Kidney epithelial cell (primary cell): ENCODE results near the gene NMNAT2. TPM values are rescaled to one million over a fixed set of nuclear protein-coding genes. Genes with fewer than 3 reads are reported as not detected.
A peak's percentile ranks its signal among the peaks of the same experiment; 100 is the strongest.

Experiments used
- DNase-seq: peaks from one replicate; pipeline ENCODE4 v3.0.0-alpha.2; 2010; ENCODE audit warnings: low read depth
- H3K27me3 ChIP-seq: 2 replicates; pipeline ENCODE4 v1.6.0; 2011; ENCODE audit warnings: low read length; ENCODE audit not compliant: control insufficient read depth, insufficient read depth
- H3K36me3 ChIP-seq: 2 replicates; pipeline ENCODE4 v1.5.1; 2011; ENCODE audit warnings: low read length; ENCODE audit not compliant: control insufficient read depth, insufficient read depth
- H3K4me3 ChIP-seq: 2 replicates; pipeline ENCODE4 v1.5.1; 2011; ENCODE audit warnings: low read depth, mild to moderate bottlenecking, control low read depth, low read length
- CTCF ChIP-seq: IDR thresholded peaks from 2 replicates; pipeline ENCODE4 v1.5.1; 2011; ENCODE audit warnings: mild to moderate bottlenecking, moderate library complexity, low read length, control low read depth, inconsistent platforms; ENCODE audit not compliant: insufficient read depth, poor library complexity, severe bottlenecking
- total RNA-seq: library from RNA; depleted of rRNA; stranded (reverse); fragments of >200 nt; gene quantifications from 2 replicates; pipeline ENCODE4 v1.2.3, GENCODE V29; 2015

Gene NMNAT2
- total RNA-seq, 1 donor from 2014 or later, result 1.0 TPM

GRCh38 chr1:183236158-183236725 lies 181.9 kb downstream of the NMNAT2 start:
- H3K4me3 ChIP-seq, result no peak overlapping the region
- no peak for TF ChIP-seq CTCF
- H3K27me3 ChIP-seq, result no peaks in the 10 kb centered on the region
- no peaks in the 10 kb centered on the region for H3K36me3 ChIP-seq
- DNase-seq, result no peak

GRCh38 chr1:183235503-183235902 lies 182.7 kb downstream of the NMNAT2 start:
- Histone ChIP-seq H3K36me3 (no peaks in the 10 kb centered on the region), H3K27me3 (no peaks in the 10 kb centered on the region), H3K4me3 (no peak overlapping the region)
- DNase-seq, result no peak
- no peak for TF ChIP-seq CTCF

GRCh38 chr1:183234660-183235476 lies 183.3 kb downstream of the NMNAT2 start:
- H3K27me3 ChIP-seq, result no peaks in the 10 kb centered on the region
- peak; percentile 80 for TF ChIP-seq CTCF
- H3K4me3 ChIP-seq, result peak overlapping the region; percentile 11
- no peaks in the 10 kb centered on the region for H3K36me3 ChIP-seq
- DNase-seq, result peak; percentile 80

- no peaks in the 10 kb centered on the region for H3K36me3 ChIP-seq
- TF ChIP-seq CTCF, result no peak
- H3K27me3 ChIP-seq, result no peaks in the 10 kb centered on the region
- no peak for DNase-seq
- H3K4me3 ChIP-seq, result no peak overlapping the region
These were observed 185.1 kb downstream of the NMNAT2 start for GRCh38 chr1:183233113-183233512.

- Histone ChIP-seq H3K36me3 (no peaks in the 10 kb centered on the region), H3K27me3 (no peaks in the 10 kb centered on the region), H3K4me3 (no peak overlapping the region)
- DNase-seq, result no peak
- TF ChIP-seq CTCF, result no peak
These were observed 186.6 kb downstream of the NMNAT2 start for GRCh38 chr1:183231545-183231944.
